GM19099 (cell line): ENCODE results near the gene ALCAM.

Source experiments
- POLR2A ChIP-seq: IDR thresholded peaks from 3 replicates; pipeline ENCODE4 v1.6.1; 2011; ENCODE audit warnings: low read depth; ENCODE audit not compliant: insufficient read length; ENCODE audit errors: extremely low read depth

The ALCAM gene

GRCh38 chr3:105430455-105430854, 63.7 kb downstream of the ALCAM start:
- TF ChIP-seq POLR2A, result no peak

GRCh38 chr3:105431200-105431599, 64.5 kb downstream of the ALCAM start:
- no peak for TF ChIP-seq POLR2A

- TF ChIP-seq POLR2A, result no peak
These were observed 68.6 kb downstream of the ALCAM start for GRCh38 chr3:105435277-105435676.

- TF ChIP-seq POLR2A, result no peak
These were observed 70.0 kb downstream of the ALCAM start for GRCh38 chr3:105436687-105437086.

- TF ChIP-seq POLR2A, result no peak
These were observed 73.4 kb downstream of the ALCAM start for GRCh38 chr3:105440113-105440512.

- no peak for TF ChIP-seq POLR2A
These were observed 78.0 kb downstream of the ALCAM start for GRCh38 chr3:105444725-105445124.

- no peak for TF ChIP-seq POLR2A
These were observed 81.8 kb downstream of the ALCAM start for GRCh38 chr3:105448338-105448982.

GRCh38 chr3:105449414-105449813, 82.7 kb downstream of the ALCAM start:
- no peak for TF ChIP-seq POLR2A

GRCh38 chr3:105456017-105456416, 89.3 kb downstream of the ALCAM start:
- TF ChIP-seq POLR2A, result no peak

- TF ChIP-seq POLR2A, result no peak
These were observed 92.0 kb downstream of the ALCAM start for GRCh38 chr3:105458518-105459215.

- TF ChIP-seq POLR2A, result no peak
These were observed 93.0 kb downstream of the ALCAM start for GRCh38 chr3:105459566-105460290.

- no peak for TF ChIP-seq POLR2A
These were observed 96.9 kb downstream of the ALCAM start for GRCh38 chr3:105463620-105464019.

- no peak for TF ChIP-seq POLR2A
These were observed 98.6 kb downstream of the ALCAM start for GRCh38 chr3:105465251-105465853.

GRCh38 chr3:105466072-105466471, 99.4 kb downstream of the ALCAM start:
- no peak for TF ChIP-seq POLR2A
